HTERT RPE-1 (cell line): Measurements from ENCODE around the gene ZDHHC7.
"Not testable (repeated sequence)": the region's sequence is repeated elsewhere in the genome, so short reads cannot be mapped to it uniquely, and the experiment has no call there.

ENCODE experiments used
- in situ Hi-C: fragments of 300-500 bp; cut with MboI; formaldehyde crosslinking; loops from 4 replicates; pipeline ENCODE4 v1.14.3; 2020; ENCODE audit warnings: low sequenced_read_pairs

The ZDHHC7 gene

GRCh38 chr16:85045077-85045476 lies 33.7 kb upstream of the ZDHHC7 start:
- in situ Hi-C loops = no loop called here

GRCh38 chr16:85042606-85043005 lies 31.3 kb upstream of the ZDHHC7 start:
- in situ Hi-C loops = no loop called here

DNA sequence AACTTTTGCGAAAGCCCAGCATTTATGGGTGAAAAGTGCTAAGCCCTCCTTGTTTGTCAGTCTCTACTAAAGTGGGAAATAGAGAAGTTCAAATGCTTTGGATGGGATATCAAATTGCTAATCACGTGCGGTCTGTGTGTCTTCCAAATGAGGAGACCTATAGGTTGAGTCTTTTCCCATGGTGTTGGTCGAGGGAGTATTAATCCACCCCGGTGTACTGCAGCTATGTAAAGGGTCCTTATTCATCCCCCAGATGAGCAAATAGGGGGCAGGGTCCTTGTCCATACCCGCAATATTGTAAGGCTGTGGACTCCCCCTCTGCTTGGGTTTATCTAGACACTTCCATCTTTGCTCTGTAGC lies 30.8 kb upstream of the ZDHHC7 start:
- in situ Hi-C loops = no loop called here

GRCh38 chr16:85041219-85042166 lies 30.2 kb upstream of the ZDHHC7 start:
- in situ Hi-C loops = no loop called here

GRCh38 chr16:85040685-85041084 lies 29.4 kb upstream of the ZDHHC7 start:
- in situ Hi-C loops = no loop called here

DNA sequence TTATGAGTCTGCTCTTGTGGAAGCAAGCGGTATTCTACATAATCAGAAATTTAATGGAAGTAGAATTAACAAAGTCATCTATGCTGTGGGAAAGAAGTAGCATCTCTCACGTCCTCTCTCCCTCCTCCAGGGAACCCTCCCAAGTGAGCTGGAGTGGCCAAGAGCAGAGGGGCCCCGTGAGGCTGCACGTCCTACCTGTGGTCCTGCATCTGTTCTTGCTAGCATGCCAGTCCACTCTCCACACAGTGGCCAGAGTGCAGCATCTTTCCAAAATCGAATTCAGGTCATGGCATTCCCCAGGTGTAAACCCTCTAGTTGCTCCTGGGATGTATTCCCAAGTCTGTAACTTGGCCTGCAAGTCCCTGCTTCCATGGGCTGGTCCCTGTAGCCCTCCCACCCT lies 26.4 kb upstream of the ZDHHC7 start:
- in situ Hi-C loops = no loop called here

DNA sequence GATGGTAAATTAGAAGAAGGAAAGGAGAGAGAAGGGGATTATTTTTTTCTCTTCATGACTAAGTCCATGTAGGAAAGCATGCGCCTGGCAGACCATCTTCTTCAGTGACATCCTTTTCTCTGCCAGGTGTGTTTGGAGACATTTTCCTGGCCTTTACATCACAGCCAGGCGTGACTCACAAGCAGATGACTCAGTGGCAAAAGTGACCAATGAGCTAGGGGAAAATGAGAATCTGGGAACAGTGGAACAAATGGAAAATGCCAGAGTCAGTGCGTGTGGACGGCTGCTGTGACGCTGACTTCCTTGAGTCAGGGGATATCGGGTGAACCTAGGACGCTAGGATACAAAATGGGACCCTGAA lies 25.7 kb upstream of the ZDHHC7 start:
- in situ Hi-C loops = no loop called here

- in situ Hi-C loops = no loop called here
Observed at GRCh38 chr16:85036236-85037049, 25.1 kb upstream of the ZDHHC7 start.

DNA sequence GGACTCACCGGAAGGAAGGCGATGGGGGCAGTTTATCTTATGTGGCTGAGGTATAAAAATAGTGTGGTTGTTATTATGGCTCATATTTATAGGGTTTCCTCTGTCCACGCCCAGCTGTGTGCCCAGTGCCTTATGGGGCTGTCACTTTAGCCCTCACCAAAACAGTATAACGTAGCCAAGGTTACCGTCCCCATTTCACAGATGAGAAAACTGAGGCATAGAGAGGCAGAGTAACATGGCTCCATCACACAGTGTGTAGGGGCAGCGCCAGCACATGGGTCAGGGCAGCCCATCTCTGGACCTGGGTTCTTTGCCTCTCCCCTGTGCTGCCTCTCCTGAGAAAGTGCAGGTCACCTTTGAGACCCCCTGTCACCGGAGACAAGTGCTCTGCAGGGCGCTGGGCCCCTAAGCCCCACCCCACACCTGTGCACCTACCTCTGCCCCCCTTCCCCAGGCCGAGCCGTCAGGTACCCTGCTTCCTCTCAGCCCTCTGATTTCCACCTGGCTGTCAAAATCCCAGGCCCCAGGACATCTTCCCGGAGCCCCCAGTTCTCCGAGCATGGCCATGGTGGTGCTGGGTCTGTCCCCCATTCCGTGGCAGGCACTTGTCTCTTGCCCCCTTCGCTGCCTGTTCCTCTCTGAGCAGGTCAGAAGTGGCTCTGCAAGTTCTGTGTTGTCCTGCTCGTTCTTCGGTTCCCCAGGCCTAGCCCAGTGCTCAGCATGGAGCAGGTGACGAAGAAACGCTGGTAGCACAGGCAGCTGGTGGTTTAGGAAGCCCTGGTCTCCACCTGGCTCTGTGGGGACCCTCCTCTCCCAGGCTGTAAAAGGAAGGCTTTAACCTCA lies 23.5 kb upstream of the ZDHHC7 start:
- in situ Hi-C loops = no loop called here

DNA sequence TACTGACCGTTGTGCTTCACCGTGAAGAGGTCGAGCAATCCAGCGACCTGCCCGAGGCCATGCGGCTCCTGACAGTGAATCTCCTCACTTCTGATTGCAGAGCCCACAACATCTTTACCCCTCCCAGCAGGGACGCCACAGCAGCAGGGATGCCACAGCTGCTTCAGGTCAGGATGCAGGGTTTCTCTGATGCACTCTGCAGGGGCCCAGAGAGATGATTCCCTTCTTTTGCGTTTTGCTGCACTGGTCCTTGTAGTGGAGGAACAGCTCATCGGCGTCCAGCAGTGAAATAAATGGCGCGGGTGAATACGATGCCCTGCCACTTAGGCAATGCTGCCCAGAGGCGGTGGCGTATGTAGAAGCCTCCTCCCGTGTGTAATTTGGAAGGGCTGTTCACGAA lies 21.8 kb upstream of the ZDHHC7 start:
- in situ Hi-C loops = no loop called here

- in situ Hi-C loops = not testable (repeated sequence)
Observed at GRCh38 chr16:85032187-85032586, 20.9 kb upstream of the ZDHHC7 start.

- in situ Hi-C loops = no loop called here
Observed at GRCh38 chr16:85031451-85031850, 20.1 kb upstream of the ZDHHC7 start.

- in situ Hi-C loops = no loop called here
Observed at GRCh38 chr16:85029981-85030401, 18.7 kb upstream of the ZDHHC7 start.

GRCh38 chr16:85029408-85029784 lies 18.1 kb upstream of the ZDHHC7 start:
- in situ Hi-C loops = no loop called here

DNA sequence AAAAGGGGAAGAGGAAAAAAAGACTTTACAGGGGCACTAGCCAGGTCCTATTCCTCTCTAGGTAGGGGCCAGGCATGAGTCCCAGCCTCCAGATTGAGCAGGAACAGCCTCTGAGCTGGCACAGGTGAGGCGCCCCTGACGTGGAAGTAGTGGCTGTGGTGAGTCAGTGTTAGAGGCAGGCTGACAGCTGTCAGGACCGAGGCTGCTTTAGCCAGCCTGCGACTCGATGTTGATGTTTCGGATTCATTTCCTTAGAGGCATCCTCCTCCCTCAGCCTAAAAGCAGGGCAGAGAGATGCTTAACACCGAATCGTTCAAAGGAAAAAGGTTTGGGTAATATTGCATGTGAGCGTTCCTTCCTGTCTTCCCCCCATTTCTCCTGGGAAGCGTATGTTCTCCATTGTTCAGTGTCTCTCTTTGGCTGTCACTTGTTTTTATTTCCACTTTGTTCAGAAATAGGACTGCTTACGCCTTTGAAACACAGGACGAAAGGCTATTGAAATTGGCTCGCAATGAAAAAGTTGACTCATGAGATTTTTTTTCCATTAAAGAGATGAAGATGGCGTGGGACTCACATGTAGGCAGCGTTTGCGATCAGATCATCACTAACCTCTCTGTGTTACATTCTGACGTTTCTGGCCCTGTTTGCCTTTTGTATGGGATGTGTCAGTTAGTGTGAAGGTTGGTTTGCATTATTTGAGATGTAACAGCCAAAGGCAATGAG lies 17.5 kb upstream of the ZDHHC7 start:
- in situ Hi-C loops = no loop called here

- in situ Hi-C loops = no loop called here
Observed at GRCh38 chr16:85027958-85028684, 16.8 kb upstream of the ZDHHC7 start.

DNA sequence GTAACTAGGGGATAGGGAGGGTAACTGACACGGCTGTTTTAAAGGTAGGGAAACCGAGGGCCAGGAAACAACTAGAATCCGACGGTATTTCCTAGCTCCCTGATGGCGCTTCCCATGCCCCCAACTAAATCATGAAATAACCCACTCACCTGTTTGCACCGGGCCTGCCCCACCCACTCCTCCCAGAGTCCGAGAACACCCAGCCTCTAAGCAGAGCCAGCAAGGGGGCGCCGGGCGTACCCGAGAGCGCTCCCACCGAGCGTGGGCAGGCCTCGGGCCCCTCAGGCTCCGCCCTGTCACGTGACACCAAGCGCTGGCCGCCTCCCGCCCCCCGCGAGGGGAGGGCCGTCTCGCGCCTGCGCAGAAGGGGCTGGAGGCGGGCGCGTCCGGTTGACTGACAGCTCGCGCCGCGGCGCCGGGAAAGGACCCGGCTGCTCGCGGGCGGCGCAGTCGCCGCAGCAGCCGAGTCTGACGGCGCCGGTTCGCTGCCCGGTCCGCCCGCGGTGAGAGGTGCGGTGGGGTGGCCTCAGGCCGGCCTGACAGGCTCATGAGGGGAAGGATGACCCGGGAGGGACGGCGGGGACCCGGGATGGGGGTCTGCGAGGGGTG lies 16.1 kb upstream of the ZDHHC7 start, which contains the start of gene KIAA0513:
TSS of gene KIAA0513 (plus strand) at position 447 of the 609 bp plus-strand sequence. CDS start 39,277 bp downstream, outside the sequence.
- in situ Hi-C loops = no loop called here

DNA sequence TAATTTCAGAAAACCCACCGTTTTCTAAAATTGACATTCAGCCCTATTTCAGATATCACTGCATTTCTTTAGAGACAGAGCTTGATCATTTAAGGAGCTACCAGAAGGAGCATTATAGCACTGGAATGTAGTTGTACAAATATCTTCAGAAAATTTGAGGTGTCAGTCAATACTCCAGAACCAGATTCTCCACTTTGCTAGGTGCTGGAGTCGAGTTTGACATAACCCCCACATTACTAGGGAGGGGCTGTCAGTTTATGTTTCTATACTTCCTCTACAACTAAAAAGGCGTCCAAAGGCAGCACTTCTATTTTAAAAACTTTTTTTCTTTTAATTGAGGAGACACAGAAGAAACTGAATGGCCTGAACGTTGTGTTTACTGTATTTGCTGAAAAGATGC lies 15.4 kb upstream of the ZDHHC7 start:
- in situ Hi-C loops = no loop called here
